Activated naive CD4-positive, alpha-beta T cell treated with anti-CD3 and anti-CD28 coated beads, Interleukin-2, amount 50 U/mL, for 16 hours (primary cell): ENCODE results near the gene ANO8.

Source experiments
- DNase-seq: peaks from one replicate; pipeline ENCODE4 v3.0.0-alpha.2; 2020

ANO8 gene

GRCh38 chr19:17341845-17342244 lies 7.2 kb upstream of the ANO8 start:
- DNase-seq = no peak

GRCh38 chr19:17341386-17341785 lies 6.7 kb upstream of the ANO8 start:
- DNase-seq = no peak

DNA sequence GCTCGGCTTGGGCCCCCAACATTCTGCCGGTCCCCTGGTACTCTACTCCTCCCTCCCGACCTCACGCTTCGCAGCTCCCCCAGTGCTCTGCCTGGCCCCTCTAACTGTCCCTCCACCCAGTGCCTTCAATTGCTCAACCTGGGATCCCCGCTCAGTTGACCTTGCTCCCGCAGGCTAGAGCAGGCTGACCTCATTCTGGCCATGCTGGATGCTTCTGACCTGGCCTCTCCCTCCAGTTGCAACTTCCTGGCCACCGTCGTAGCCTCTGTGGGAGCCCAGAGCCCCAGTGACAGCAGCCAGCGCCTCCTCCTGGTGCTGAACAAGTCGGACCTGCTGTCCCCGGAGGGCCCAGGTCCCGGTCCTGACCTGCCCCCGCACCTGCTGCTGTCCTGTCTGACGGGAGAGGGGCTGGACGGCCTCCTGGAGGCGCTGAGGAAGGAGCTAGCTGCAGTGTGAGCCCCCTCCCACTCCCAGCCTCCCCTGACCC lies 6.3 kb upstream of the ANO8 start:
- no peak for DNase-seq

DNA sequence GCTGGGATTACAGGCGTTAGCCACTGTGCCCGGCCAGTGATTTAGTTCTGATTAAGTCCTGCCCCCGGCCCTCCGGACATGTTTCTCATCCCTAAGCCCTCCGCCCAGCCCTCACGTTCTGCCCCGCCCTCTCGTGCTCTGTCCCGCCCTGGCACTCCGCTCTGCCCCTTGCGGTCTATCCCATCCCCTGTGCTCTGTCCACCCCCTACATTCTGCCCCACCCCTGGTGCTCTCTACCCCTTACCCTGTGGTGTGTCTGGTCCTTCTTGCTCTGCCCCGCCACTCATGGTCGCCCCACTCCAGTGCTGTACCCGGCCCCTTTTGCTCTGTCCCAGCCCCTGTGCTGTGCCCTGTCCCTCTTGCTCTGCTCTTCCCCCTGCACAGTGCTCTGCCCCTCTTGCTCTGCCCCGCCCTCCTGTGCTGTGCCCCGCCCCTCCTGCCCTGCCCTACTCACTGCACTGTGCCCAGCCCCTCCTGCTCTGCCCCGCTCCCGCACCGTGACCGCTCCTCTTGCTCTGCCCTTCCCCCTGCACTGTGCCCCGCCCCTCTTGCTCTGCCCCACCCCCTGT lies 5.7 kb upstream of the ANO8 start:
- DNase-seq = no peak

DNA sequence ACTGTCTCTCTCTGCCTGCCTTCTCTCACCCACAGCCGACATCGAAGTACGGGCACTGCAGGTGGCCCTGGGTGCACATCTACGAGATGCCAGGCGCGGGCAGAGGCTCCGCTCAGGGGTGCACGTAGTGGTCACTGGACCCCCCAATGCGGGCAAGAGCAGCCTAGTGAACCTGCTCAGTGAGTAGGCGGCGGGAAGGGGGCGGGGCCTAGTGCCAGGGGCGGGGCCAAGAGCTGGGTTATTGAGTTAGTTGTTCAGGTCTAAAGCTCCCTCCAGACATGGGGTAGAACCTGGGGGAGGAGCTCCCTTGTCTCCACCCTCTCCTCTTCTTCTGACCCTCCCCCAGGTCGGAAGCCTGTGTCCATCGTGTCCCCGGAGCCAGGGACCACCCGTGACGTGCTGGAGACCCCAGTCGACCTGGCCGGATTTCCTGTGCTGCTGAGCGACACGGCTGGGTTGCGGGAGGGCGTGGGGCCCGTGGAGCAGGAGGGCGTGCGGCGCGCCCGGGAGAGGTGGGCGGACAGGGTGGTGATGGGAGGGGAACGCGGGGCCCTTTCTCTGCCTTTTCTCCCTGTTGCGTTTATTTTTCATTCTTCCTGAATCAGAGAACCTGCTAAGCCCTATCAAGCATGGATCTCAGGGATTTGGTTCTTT lies 4.6 kb upstream of the ANO8 start:
- DNase-seq = peak; percentile 50

DNA sequence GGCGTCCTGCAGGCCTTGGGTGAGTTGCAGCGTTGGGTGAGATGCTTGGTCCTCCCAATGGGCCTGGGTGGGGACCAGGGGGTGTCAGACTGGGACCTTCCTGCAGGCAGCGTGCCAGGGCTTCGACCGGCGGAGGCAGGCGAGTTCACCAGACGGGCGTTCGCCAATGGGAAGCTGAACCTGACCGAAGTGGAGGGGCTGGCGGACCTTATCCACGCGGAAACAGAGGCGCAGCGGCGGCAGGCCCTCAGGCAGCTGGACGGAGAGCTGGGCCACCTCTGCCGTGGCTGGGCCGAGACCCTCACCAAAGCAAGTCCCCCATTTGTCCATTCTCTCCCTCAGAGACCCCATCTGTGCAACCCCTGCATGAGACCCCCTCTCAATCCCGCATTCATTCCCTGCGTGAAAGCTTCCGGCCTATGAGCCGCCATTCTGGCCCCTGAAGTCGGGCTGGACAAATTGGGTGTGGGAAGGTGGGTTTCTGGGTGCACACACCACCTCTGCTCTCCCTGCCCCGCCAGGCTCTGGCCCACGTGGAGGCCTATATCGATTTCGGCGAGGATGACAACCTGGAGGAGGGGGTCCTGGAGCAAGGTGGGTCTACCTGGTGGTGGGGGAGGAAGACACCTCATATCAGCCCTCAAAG lies 3.9 kb upstream of the ANO8 start:
- no peak for DNase-seq

- peak; percentile 47 for DNase-seq
Measured at GRCh38 chr19:17337675-17338432, 3.2 kb upstream of the ANO8 start.

GRCh38 chr19:17336872-17337674 lies 2.4 kb upstream of the ANO8 start, which contains the start of gene GTPBP3:
GTPBP3 (plus strand) TSS chr19:17337553; CDS start chr19:17337612, 59 bp downstream.
- peak; percentile 98 for DNase-seq

DNA sequence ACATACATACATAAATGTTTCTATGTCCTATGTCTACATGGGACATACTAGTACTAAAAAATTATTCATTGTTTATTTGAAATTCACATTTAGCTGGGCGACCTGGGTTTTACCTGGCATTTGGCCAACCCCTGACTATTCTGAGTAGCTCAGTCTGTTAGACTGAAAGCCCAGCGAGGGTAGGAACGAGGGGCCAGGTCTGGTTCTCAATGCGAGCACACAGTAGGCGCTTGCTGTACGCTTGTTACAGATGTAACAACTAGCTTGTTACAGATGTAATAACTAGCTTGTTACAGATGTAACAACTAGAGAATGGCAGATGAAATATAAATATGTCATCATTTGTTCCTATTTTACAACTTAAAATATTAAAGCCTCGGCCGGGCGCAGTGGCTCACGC lies 920 bp upstream of the ANO8 start:
- no peak for DNase-seq

- peak; percentile 80 for DNase-seq
Measured at GRCh38 chr19:17333611-17334413, 843 bp downstream of the ANO8 start.

DNA sequence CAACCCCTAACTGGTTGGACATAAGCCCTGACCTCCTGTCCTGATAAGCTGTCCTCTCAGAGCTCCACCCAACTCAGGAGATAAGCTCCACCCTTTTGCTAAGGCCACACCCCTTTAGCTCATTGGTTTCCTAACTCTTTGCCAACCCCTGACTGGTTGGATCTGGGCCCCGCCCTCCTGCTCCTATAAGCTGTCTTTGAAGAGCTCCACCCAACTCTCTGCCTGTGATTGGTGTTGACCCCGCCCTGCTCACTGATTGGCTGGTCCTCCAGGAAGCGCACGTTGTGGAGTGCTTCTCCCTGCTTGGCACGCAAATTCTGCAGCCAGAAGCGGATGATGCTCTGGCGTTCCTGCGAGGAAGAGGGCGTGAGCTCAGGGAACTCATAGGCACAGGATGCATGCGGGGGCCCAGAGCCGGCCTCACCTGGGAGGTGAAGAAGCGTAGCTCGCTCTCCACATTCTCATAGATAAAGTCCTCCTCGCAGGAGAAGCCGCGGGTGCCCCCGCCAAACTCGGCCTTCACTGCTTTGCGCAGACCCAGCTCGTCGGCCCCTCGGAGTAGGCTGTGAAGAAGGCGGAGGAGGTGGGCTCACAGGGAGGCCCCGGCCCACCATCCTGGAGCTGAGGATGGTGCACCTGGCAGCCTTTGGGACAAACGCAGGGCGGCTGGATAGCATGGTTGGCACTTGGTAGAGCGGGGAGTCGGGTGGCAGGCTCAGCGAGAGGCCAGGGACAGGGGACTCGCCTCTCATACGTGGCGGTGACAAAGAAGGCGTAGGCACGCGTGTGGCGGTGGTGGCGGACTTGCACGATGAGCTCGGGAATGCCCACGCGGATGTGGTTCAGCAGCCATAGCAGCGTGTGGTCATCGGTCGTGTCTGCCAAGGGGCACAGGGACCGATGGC lies 1.7 kb downstream of the ANO8 start:
- DNase-seq = peak; percentile 59

GRCh38 chr19:17332360-17332676 lies 2.3 kb downstream of the ANO8 start:
- DNase-seq = no peak

GRCh38 chr19:17331045-17331558 lies 3.6 kb downstream of the ANO8 start:
- no peak for DNase-seq

GRCh38 chr19:17330262-17331044 lies 4.2 kb downstream of the ANO8 start:
- no peak for DNase-seq

DNA sequence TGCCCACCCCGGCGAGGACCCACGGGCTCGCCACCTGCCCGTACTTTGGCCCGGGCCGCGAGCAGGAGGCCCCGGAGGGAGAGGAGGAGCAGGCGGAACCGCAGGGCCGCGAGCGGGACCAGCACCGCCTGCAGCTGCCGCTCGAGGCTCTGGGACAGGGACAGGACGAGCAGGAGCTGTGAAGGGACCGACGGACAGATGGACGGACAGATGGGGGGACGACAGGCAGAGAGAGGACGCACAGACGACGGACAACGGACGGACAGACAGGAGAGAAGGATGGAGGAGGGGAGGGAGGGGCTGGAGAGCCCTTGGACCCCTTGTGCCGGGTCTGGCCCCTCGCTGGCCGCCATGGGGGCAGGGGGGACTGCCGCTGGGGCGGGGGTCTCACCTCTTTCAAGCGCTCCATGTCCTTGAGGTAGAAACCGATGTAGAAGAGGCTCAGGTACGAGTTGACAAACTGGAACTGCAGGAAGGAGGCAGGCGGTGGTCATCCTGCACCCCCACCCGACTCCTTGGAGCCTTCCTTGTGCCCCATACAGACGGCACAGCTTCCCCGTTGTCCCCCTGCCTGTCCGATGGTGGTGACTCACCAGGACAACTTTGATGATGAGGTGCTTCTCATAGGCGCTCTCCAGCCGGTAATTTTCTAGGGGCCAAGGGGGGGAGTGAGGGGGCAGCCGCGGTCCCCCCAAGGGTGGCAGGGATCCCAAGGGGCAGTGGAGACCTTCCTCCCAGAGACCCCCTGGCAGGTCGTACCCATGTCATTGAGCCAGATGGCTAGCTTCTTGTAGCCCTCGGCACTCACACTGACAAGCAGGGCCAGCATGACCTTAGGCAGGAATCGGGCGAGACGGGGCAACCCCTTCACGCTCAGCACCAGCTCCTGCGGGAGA lies 5.0 kb downstream of the ANO8 start:
- DNase-seq = no peak

GRCh38 chr19:17328517-17329365 lies 5.9 kb downstream of the ANO8 start:
- peak; percentile 51 for DNase-seq

DNA sequence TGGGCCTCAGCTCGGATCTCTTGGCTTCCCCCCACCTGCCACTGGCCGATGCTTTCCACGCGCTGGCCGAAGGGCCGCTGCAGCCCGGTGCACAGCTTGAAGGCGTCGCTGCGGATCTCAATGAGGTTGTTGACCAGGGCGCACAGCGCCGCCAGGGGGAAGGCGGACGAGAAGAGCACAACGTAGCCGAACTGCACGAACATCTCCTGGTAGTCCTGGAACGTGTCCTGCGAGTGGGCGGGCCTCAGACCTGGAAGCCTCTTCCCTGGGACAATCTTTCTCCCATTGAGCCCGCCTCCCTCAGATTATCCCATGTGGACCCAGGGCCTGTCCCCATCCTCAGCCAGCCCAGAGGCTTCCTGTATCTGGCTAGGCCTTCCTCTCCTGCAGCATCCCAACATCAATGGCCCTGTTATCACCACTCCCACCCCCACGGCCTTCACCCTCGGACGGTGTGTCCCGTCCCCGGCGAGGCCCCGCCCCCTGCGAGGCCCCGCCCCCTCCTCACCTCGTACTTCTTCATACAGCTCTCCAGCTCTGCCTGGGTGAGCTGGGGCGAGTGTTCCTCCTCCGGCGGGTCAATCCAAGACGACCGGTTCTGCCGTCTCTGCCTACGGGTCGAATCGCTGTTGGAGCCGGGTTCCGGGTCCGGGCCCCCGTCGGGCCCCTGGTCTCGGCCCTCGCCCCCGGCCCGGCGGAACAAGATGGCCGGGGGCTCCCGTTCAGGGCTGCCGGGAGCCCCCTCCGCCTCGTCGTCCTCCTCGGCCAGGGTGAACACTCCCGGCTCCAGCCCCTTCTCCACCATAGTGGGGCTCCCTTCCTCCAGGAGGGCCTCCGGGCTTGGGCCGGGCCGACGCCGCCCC lies 6.8 kb downstream of the ANO8 start:
- DNase-seq = peak; percentile 56
